ENCODE measurements around the gene BMAL1.

Gene BMAL1

DNA sequence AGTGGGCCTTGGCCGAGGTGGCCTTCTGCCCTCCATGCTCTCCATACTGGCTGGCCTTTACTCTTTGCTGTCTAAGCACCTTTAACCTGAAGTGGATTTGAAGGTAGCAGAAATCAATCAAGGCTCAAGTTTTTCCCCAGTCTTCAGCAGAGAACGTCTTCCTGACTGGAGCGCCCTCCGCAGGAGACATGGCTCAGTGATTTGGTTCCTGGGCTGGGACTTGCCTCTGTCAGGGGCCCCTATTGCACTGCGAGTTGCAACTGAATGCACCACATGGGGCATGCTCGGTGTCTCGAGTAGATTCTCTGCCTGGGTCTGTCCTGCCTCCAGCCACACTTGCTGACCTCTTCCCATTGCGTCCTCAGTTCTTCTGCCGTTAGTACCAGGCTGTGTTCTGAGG is 79.6 kb downstream of the BMAL1 start:
- no peak for TF ChIP-seq POLR2AphosphoS5 (IDR thresholded peaks at IDR 0.05; ENCODE audit: low read depth, low read length)
- FAIRE-seq (no peak), DNase-seq (ENCODE audit: insufficient read length, low spot score) (no peak)

DNA sequence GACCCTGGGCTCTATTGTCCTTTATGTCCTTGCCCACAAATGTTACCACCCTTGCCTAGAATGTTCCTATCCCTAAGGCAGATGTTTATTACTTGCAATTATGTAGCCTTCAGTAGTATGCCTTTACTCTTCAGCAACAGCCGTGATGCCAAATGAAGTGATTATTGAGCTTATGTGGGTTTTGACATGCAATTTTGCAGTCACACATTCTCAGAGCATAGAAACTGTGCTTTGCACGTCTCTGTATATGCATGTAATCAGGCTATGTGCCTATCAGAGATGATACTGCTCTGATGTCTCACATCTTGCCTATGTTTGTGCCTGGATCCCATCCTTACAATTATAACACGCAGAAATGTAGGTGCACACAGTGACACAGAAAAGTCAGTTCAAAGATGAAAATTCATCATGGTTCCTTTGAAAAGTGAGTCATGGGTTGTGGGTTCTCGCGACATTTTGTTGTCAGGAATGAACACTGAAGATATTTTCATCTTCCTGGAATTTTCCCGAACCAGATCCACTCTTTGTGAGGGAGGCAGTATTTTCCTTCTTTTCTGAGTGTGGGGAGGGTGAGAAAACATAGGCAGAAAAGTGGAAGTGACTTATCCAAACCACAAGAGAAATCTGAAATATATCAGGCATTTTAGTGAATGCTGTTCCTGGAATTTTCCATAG is 81.1 kb downstream of the BMAL1 start:
- DNase-seq (ENCODE audit: insufficient read length, low spot score), result no peak
- peak; percentile 20 for FAIRE-seq
- TF ChIP-seq TAF1 (IDR thresholded peaks at IDR 0.05; ENCODE audit: low read depth, low read length) (no peak), POLR2A (IDR thresholded peaks at IDR 0.05; ENCODE audit: low read depth, low read length) (no peak), PAX5 (IDR thresholded peaks at IDR 0.05; ENCODE audit: insufficient read depth, low read length, severe bottlenecking) (no peak), SPI1 (IDR thresholded peaks at IDR 0.05; ENCODE audit: low read depth, low read length) (no peak), POLR2AphosphoS5 (IDR thresholded peaks at IDR 0.05; ENCODE audit: low read depth, low read length) (no peak), POU2F2 (IDR thresholded peaks at IDR 0.05; ENCODE audit: low read depth, low read length) (no peak)

DNA sequence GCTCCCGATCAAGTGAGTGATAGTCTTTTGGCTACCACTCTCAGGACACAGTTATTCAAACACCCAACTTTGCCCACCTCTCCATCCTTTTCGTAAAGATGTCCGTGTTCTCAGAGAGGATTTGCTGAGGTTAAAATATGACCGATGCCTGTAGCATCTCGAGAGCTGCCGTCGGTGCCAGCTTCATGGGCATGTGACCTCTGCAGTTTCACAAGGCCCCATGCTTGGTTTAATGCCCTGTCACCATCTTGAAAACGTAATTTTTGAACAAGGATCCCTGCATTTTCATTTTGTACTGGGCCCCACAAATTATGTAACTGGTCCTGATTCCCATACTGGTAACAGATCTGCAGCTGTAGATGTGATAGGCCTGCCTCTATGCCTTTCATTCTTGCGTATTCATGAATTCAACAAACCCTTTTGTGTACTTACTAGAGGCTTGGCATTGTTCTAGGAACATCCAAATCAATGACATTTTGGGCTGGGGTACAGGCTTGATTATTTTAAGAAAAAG is 85.1 kb downstream of the BMAL1 start:
- TF ChIP-seq SPI1 (IDR thresholded peaks at IDR 0.05; ENCODE audit: low read depth, low read length), result no peak
- no peak for TF ChIP-seq TAF1 (IDR thresholded peaks at IDR 0.05; ENCODE audit: low read depth, low read length)
- TF ChIP-seq POLR2AphosphoS5 (IDR thresholded peaks at IDR 0.05; ENCODE audit: low read depth, low read length), result no peak
- no peak for TF ChIP-seq PAX5 (IDR thresholded peaks at IDR 0.05; ENCODE audit: insufficient read depth, low read length, severe bottlenecking)
- TF ChIP-seq POLR2A (IDR thresholded peaks at IDR 0.05; ENCODE audit: low read depth, low read length), result no peak
- TF ChIP-seq POU2F2 (IDR thresholded peaks at IDR 0.05; ENCODE audit: low read depth, low read length), result no peak
- FAIRE-seq (no peak), DNase-seq (ENCODE audit: insufficient read length, low spot score) (no peak)

DNA sequence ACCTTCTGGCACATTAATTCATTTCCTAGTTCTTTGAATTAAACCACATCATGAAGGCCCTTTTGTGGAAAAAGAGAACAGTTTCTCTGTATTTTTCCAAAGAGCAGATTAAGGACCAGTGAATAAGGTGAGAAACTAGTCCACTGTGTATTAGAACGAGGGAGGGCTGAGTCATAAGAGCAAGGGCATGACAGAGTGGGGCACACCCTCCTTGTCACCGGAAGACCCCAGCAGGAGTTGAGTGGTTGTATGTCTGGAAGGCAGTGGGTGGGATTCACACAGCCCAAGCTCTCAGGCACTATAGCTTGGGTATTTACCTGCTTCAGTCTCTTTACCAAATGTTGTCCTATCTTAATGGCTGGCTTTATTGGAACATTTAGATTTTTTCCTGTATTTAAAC is 86.8 kb downstream of the BMAL1 start:
- FAIRE-seq (no peak), DNase-seq (ENCODE audit: insufficient read length, low spot score) (no peak)
- no peak for TF ChIP-seq POU2F2 (IDR thresholded peaks at IDR 0.05; ENCODE audit: low read depth, low read length)
- TF ChIP-seq TAF1 (IDR thresholded peaks at IDR 0.05; ENCODE audit: low read depth, low read length), result no peak
- no peak for TF ChIP-seq POLR2A (IDR thresholded peaks at IDR 0.05; ENCODE audit: low read depth, low read length)
- no peak for TF ChIP-seq PAX5 (IDR thresholded peaks at IDR 0.05; ENCODE audit: insufficient read depth, low read length, severe bottlenecking)
- no peak for TF ChIP-seq SPI1 (IDR thresholded peaks at IDR 0.05; ENCODE audit: low read depth, low read length)
- TF ChIP-seq POLR2AphosphoS5 (IDR thresholded peaks at IDR 0.05; ENCODE audit: low read depth, low read length), result no peak

DNA sequence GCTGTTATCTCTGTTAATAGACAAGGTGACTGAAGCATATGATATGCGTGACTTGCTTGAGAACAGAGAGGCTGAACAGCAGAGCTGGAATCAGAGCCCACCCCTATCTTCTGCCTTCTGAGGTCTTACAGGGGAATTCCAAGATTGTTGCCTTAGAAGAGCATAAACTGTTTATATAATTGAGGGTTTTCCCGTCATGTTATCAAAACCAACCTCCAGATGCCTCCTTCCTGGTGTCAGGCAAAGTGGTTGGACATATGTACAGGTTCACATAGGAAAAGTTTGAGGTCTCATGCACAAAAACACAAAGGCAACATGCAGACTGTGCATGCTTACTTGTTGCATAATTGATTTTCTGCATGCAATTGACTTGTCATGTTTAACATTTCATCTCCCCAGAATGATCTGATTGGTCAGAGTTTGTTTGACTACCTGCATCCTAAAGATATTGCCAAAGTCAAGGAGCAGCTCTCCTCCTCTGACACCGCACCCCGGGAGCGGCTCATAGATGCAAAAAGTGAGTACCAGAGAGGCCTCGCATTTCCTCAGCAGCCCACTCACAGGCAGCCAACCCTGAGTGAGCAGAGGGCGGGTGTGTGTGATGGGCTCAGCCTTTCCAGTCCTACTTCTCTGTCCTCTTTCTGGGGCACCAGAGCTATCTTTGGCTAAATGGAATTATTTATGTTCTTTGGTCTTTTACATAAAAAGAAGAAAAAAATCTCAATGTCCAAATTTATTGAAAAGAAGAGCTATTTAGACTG is 88.9 kb downstream of the BMAL1 start:
- TF ChIP-seq TAF1 (IDR thresholded peaks at IDR 0.05; ENCODE audit: low read depth, low read length) (no peak), POU2F2 (IDR thresholded peaks at IDR 0.05; ENCODE audit: low read depth, low read length) (0 out of 2 replicates have a peak, but pooled peaks have one; percentile 18)
- FAIRE-seq, result peak; percentile 31
- no peak for DNase-seq (ENCODE audit: insufficient read length, low spot score)

DNA sequence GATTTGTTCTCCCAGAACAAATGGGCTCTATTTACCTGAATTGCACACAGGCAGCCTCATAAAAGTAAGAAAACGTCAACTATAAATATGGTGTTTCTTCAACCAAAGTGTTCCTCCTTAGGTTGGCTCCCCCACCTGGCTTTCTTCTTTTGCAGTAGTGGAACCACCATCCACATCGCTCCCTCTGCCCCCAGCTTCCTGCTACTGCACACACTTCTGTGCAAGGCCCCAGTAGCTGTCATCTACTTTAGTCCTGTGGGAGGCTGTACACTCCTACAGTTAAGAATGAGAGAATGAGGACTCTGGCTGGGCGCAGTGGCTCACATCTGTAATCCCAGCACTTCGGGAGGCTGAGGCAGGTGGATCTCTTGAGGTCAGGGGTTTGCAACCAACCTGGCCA is 89.5 kb downstream of the BMAL1 start:
- peak; percentile 22; the same call in 1 of the 2 replicates for TF ChIP-seq POU2F2 (IDR thresholded peaks at IDR 0.05; ENCODE audit: low read depth, low read length)
- TF ChIP-seq SPI1 (IDR thresholded peaks at IDR 0.05; ENCODE audit: low read depth, low read length), result no peak
- DNase-seq (ENCODE audit: insufficient read length, low spot score) (no peak), FAIRE-seq (peak; percentile 13)

DNA sequence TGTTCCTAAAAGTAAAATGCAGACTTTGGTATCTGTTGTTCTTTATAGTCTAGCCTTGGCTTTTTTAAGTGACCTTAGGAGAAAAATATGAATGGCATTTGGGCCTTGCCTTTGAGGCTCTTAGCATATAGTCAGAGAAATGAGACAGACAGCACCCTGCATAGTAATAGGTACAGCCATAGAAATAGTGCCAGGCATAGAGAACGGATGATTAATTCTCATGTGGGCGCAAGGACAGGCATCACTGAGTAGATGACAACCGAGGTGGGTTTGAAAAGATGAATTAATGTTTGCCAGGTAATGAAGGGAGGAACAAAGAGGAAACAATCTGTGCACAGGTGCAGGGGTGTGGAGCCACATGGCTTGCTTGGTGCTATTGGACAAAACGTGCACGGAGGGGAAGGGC is 90.5 kb downstream of the BMAL1 start:
- FAIRE-seq, result no peak
- DNase-seq (ENCODE audit: insufficient read length, low spot score), result no peak
- TF ChIP-seq PAX5 (IDR thresholded peaks at IDR 0.05; ENCODE audit: insufficient read depth, low read length, severe bottlenecking) (no peak), TAF1 (IDR thresholded peaks at IDR 0.05; ENCODE audit: low read depth, low read length) (no peak), POLR2A (IDR thresholded peaks at IDR 0.05; ENCODE audit: low read depth, low read length) (no peak), SPI1 (IDR thresholded peaks at IDR 0.05; ENCODE audit: low read depth, low read length) (no peak), POU2F2 (IDR thresholded peaks at IDR 0.05; ENCODE audit: low read depth, low read length) (no peak)

DNA sequence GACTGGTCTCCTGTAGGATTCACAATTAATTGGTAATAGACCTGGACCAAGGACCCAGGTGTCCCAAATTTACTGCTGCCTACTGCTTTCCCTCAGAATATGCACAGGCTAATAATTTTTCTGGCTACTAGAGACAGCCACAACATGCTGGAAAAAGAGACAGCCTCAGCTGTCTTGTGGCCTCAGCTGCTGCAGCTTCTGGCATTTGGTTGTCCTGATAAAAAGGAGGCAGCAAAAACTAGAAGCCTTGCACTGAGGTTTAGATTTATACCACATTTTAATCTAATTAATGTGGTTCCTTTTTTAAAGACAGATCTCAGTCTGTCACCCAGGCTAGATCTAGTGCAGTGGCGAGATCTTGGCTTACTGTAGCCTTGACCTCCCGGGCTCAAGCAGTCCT is 95.6 kb downstream of the BMAL1 start:
- no peak for FAIRE-seq
- no peak for TF ChIP-seq POLR2A (IDR thresholded peaks at IDR 0.05; ENCODE audit: low read depth, low read length)
- TF ChIP-seq PAX5 (IDR thresholded peaks at IDR 0.05; ENCODE audit: insufficient read depth, low read length, severe bottlenecking), result no peak
- TF ChIP-seq SPI1 (IDR thresholded peaks at IDR 0.05; ENCODE audit: low read depth, low read length), result no peak
- no peak for TF ChIP-seq TAF1 (IDR thresholded peaks at IDR 0.05; ENCODE audit: low read depth, low read length)
- no peak for TF ChIP-seq POU2F2 (IDR thresholded peaks at IDR 0.05; ENCODE audit: low read depth, low read length)
- TF ChIP-seq POLR2AphosphoS5 (IDR thresholded peaks at IDR 0.05; ENCODE audit: low read depth, low read length), result no peak
- no peak for DNase-seq (ENCODE audit: insufficient read length, low spot score)

DNA sequence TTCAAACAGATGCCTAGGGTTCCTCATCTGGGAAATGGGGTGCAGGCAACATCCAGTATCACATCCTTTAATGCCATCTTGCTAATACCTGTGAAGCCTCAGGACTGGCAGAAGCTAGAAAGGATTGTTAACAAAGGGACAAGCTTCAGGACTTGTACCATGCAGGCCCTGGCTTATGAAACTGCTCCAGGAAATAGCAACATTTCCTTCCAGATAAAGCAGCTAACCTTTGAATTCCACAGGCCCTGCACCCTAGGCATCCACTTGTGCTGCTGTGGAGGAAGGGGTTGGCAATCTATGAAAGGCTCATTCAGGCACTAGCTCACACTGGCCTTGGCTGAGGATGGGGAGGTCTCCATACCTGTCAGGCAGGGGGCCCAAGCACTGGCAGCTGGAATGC is 98.2 kb downstream of the BMAL1 start:
- TF ChIP-seq POLR2AphosphoS5 (IDR thresholded peaks at IDR 0.05; ENCODE audit: low read depth, low read length), result no peak
- TF ChIP-seq POLR2A (IDR thresholded peaks at IDR 0.05; ENCODE audit: low read depth, low read length), result no peak
- no peak for TF ChIP-seq POU2F2 (IDR thresholded peaks at IDR 0.05; ENCODE audit: low read depth, low read length)
- TF ChIP-seq SPI1 (IDR thresholded peaks at IDR 0.05; ENCODE audit: low read depth, low read length), result no peak
- no peak for TF ChIP-seq TAF1 (IDR thresholded peaks at IDR 0.05; ENCODE audit: low read depth, low read length)
- no peak for TF ChIP-seq PAX5 (IDR thresholded peaks at IDR 0.05; ENCODE audit: insufficient read depth, low read length, severe bottlenecking)
- DNase-seq (ENCODE audit: insufficient read length, low spot score) (no peak), FAIRE-seq (no peak)

DNA sequence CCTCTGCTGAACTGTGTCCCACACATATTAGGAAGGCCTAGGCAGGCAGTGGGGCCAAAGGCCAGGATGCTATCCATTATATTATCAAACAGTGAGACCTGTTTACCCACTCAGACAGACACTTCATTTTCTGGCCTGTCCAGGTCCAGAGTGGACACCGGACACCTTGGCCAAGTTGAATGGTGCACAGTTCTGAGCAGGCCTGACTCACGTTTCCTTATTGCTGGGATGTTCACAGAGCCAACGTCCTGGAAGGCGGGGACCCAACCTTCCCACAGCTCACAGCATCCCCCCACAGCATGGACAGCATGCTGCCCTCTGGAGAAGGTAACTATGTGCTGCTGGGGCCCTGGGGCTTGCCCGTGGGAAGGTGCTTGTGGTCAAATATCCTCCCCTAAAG is 98.8 kb downstream of the BMAL1 start:
- FAIRE-seq (no peak), DNase-seq (ENCODE audit: insufficient read length, low spot score) (no peak)
- TF ChIP-seq PAX5 (IDR thresholded peaks at IDR 0.05; ENCODE audit: insufficient read depth, low read length, severe bottlenecking), result no peak
- TF ChIP-seq POLR2AphosphoS5 (IDR thresholded peaks at IDR 0.05; ENCODE audit: low read depth, low read length), result no peak
- TF ChIP-seq SPI1 (IDR thresholded peaks at IDR 0.05; ENCODE audit: low read depth, low read length), result no peak
- no peak for TF ChIP-seq TAF1 (IDR thresholded peaks at IDR 0.05; ENCODE audit: low read depth, low read length)
- no peak for TF ChIP-seq POU2F2 (IDR thresholded peaks at IDR 0.05; ENCODE audit: low read depth, low read length)
- TF ChIP-seq POLR2A (IDR thresholded peaks at IDR 0.05; ENCODE audit: low read depth, low read length), result no peak

Measured in GM12891 (cell line).